Mammary epithelial cell (primary cell): ENCODE data around the gene GDAP2.

ENCODE experiments used
- CTCF ChIP-seq, 2 donors: IDR thresholded peaks in 1 of 2; conservative IDR thresholded peaks in 1 of 2; 2 replicates each; pipeline ENCODE4 v1.5.1; 2011 to 2012; ENCODE audit warnings: inconsistent platforms in 2 of 2, low read length in 2 of 2, mild to moderate bottlenecking in 2 of 2, control low read depth in 1 of 2, low read depth in 1 of 2; ENCODE audit not compliant: insufficient read depth in 1 of 2; ENCODE audit errors: extremely low read depth in 1 of 2
- EZH2 ChIP-seq: IDR thresholded peaks from 2 replicates; pipeline ENCODE4 v1.6.1; 2012; ENCODE audit warnings: low read length, inconsistent platforms, borderline replicate concordance

GRCh38 chr1:117836069-117836468 lies 93.4 kb downstream of the GDAP2 start:
- TF ChIP-seq CTCF (conservative IDR thresholded peaks at IDR 0.05 in 1 of 2, IDR thresholded peaks at IDR 0.05 in 1 of 2; ENCODE audit: extremely low read depth in 1 of 2, insufficient read depth in 1 of 2, low read depth in 1 of 2, low read length in 2 of 2) = no peak
- TF ChIP-seq EZH2 = no peak
